ENCODE data around the gene MACROH2A2.
"Not testable (repeated sequence)": the region's sequence is repeated elsewhere in the genome, so short reads cannot be mapped to it uniquely, and the experiment has no call there.

MACROH2A2 gene

DNA sequence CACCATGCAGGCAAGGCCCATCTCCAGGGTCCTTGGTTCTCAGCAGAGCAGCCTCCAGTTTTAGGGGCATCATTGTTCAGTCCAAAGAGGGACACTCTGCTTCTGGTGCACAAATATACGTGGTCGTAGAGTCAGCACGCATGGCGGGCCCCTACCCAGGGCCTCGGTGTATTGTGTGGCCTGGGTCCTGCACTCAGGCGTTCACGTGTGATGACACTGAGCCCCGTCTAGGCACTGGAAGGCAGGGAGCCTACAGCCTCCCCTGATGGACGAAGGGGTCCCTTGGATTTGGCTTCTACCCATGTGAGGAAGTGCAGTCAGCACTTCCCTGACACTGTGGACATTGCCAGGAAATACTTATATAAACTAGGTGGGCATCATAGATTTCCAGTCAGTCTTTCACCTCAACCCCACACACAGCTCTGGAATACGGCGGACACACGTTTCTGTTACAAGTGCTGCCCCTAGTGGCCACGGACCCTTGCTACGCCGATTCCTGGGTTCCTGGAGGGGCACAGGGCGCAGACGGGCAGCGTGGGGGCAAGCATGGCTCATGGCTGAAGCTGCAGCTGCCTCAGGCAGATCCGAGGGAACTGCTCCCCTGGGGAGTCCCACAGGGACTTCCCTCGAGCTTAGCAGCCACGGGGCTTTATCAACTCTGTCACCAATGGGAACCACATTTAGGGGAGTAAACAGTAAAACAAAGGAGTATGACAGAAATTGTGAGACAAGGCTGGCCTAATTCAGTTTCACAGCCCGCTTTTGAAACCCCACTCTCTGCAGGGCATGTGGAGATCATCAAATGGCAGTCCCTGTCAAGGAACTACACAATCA is 54.5 kb downstream of the MACROH2A2 start:
- DNase-seq, result no peak

DNA sequence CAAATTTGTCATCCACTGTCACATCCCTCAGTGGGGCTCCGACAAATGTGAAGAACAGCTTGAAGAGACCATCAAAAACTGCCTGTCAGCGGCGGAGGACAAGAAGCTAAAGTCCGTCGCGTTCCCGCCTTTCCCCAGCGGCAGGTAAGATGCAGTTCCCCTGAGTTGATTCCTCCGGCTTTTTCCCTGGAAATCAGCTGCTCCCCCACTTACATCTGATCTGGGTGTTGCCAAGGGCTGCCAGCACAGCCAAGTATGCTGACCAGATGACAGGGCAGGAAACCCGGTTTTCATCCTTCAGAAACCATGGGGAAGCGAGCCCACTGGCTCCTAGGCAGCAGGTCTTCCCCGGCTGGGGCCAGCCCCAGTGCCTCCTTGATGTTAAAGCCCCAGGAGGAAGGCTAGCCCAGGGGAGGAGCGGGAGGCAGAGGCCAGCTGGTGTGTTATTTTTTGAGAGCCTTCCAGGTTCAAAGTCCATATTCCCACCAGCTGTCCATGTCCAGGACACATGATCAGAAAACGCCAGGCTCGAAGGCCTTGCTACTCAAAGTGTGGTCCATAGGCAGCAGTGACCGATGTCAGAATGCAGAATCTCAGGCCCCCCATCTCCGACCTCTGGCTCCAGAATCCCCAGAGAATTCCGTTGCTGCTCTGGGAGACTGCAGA is 56.6 kb downstream of the MACROH2A2 start:
- no peak for DNase-seq

GRCh38 chr10:70111496-70111895 is 58.9 kb downstream of the MACROH2A2 start:
- no peak for DNase-seq

DNA sequence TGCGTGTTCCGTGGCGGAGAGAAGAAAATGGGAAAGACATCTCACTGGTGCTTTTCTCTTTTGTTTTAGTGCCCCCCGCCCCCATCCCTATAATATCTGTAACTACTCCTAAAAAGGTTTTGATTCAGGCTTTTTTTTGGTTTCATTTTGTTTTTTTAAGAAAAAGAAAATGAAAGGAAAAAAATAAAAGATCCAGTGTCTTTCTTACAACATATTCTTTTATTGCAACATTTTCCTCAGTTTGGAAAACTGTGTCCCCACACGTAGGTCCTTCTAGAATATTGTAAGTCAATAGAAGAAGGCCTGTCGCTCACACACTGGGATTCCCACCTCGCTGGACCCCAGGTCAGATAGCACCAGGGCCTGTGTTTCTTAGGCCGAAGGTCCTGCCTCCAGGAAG is 59.4 kb downstream of the MACROH2A2 start:
- no peak for DNase-seq

DNA sequence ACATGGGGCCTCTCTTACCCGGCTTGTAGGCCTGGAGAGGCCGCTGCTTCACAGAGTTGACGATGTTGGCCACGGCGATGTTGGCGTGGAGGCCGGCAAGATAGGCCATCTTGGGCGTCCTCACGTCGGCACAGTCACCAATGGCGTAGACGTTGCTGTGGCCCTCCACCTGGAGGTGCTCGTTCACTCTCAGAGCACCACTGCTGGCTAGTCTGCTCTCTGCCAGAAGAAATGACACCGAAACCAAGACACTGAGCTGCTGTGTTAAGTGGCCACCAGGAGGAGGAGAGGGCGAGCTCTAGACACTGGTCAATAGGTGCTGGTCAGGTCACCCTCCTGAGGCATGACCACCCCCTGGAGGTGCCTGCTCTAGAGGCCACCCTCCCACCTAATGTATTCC is 62.3 kb downstream of the MACROH2A2 start:
- DNase-seq, result no peak

- peak; percentile 32 for DNase-seq
Observed at GRCh38 chr10:70115948-70116682, 63.5 kb downstream of the MACROH2A2 start.

DNA sequence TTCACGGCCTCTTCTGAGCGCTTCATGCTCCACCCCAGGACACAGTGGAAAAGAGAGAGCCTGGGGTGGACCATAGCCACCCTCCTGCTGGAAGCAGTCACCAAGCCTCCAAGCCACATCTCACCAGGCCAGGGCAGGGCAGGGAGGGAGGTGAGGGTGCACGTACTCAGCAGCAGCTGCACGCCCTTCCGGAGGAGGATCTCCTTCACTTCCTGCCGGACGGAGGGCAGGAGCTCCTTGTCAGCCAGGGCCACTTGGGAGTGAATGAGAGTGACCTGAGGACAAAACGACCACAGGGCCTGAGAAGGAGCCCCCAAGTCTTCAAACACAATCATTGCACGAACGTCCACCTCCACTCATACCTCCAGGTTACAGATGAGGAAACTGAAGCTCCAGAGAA is 65.0 kb downstream of the MACROH2A2 start:
- no peak for DNase-seq

- DNase-seq, result no peak
Observed at GRCh38 chr10:70118196-70118595, 65.5 kb downstream of the MACROH2A2 start.

DNA sequence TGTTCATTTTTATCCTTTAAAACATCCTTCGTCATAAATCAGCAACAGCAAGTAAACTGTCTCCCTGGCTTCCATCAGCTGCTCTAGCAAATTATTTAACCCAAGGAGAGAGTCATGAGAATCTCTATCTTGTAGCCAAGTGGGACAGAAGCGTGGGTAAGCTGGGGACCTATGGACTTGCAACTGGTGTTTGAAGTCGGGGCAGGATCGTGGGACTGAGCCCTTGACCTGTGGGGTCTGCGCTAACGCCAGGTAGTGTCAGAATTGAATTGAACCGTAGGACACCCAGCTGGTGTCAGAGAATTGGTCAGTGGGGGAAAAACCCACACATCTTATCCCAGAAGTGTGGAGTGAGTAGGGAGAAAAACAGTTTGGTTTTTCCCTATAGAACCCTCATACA is 66.6 kb downstream of the MACROH2A2 start:
- DNase-seq, result no peak

GRCh38 chr10:70119623-70120022 is 67.0 kb downstream of the MACROH2A2 start:
- DNase-seq, result no peak

DNA sequence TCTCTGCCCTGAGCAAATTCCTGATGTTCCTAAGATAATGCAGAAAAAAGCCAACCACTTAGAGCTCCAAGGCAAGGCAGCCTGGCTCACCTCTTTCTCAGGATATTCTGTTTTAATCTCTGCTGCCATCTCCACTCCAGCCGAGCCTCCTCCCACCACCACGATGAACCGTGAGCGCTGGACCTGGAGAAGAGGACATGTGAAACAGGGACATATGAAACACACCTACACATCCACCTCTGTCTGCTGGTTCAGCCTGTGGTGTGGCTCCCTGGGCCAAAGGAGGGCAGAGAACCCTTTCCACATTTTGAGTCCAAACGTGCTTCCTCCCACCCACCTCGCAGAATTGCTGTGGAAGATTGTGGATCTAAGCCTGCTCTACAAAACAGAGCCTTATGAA is 67.8 kb downstream of the MACROH2A2 start:
- DNase-seq, result no peak

DNA sequence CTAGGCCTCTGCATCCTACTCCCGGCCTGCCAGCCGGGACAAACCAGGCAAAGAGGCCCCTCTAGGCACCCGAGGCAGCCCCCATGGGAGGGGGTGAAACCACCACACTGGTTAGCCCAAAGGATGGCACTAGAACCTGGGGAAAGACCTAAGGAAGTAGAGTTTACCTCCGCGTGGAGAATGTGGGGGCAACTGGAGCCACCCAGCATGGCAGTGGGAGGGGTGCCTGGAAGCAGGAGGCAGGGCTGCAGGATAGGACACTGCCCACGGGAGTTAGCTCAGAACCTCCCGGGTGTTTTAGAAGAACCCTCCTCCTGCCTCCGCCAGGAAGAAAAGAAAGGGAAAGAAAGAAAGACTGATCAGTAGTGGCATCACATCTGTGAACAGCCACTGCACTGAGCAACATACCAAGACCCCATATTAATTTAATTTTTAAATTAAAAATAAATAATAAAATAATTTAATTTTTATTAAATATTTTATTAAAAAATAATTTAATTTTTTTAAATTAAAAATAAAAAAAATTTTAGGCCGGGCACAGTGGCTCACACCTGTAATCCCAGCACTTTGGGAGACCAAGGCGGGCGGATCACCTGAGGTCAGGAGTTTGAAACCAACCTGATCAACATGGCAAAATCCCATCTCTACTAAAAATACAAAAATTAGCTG is 68.8 kb downstream of the MACROH2A2 start:
- no peak for DNase-seq

DNA sequence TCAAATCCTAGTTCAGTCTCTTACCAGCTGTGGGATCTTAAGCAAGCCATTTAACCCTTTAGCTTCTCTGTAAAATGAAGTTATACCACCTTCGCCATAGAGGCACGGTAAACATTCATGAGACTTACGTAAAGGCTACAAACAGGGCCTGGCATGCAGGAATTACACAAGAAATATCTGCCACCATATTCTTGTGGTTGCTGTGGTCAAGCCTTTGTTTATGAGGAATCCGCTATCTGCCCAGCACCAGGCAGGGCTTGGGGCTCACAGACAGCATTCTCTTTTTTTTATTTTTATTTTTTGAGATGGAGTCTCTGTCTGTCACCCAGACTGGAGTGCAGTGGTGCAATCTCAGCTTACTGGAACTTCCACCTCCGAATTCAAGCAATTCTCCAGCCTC is 70.1 kb downstream of the MACROH2A2 start:
- no peak for DNase-seq

GRCh38 chr10:70123166-70123565 is 70.5 kb downstream of the MACROH2A2 start:
- not testable (repeated sequence) for DNase-seq

DNA sequence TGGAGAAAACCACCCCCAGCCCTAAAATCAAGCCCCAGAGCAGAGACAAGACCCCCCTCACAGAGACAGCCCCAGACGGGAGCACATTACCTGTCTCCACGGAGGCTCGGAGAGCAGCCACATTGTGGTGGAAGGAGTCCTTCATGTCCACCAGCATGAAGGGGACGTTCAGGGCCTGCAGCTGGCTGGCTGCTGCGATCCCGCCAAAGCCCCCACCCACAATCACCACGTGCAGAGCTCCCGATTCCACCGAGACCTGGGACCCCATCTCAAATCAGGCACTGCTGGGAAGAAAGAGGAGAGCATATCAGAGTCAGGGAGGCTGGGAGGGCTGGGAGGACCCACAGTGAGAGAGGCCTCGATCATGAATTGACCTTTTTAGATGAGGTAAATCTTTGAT is 71.2 kb downstream of the MACROH2A2 start:
- DNase-seq, result no peak

DNA sequence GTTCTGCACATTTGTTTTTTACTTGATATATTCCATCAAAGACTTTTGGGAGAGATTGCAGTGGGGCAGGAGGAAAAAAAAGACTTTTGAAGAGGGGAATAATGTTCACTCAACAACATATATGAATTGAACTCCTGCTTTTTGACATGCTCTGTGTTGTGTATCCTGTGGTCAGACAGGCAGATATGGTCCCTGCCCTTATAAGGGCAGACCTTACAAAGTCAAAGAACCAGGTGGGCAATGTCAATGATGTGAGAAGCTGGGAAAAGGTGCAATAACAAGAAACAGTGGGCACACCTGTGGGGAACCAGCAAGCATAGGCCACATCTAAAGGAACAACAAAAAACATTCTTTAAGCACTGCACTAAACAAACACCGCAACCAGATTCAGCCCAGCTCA is 71.8 kb downstream of the MACROH2A2 start:
- DNase-seq, result no peak

- no peak for DNase-seq
Observed at GRCh38 chr10:70124918-70125317, 72.3 kb downstream of the MACROH2A2 start.

- DNase-seq, result no peak
Observed at GRCh38 chr10:70125918-70126552, 73.4 kb downstream of the MACROH2A2 start.

GRCh38 chr10:70126700-70127395 is 74.2 kb downstream of the MACROH2A2 start:
- DNase-seq, result no peak

DNA sequence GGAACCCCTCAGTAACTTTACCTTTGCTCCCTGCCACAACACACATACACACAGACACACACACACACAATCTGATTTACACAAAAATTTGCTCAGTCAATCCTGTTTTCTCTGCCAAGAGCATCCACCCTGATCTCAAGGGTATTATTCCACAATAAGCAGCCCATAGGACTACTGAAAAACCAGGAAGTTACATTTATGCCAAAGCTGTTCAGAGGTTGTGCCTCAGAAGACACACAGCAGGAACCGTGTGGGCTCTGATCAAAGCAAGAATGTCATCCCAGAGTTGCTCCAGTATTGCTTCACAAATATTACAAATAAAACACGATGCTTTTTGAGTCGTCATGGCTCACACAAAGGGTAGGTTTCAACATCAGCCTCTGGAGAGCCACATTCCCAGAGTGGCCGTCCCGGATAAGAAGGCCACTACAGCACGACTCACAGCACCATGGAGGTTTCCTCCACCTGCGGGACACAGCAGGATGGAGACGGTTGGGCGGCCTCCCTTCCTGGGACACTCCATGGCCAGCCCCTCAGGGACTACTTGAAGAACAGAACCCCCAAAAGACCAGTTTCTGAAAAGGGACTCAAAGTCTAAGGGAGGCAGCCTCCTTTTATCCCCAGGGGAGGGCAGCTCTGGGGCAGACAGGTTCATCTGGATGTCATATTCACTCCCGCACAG is 78.4 kb downstream of the MACROH2A2 start:
- no peak for DNase-seq

GRCh38 chr10:70131560-70131937 is 78.9 kb downstream of the MACROH2A2 start:
- no peak for DNase-seq
